Retinal pigment epithelial cell (primary cell): ENCODE results near the gene C2CD2.

Source experiments
- DNase-seq: peaks from one replicate; pipeline ENCODE4 v3.0.0-alpha.2; 2010; ENCODE audit warnings: low read depth
- H3K4me3 ChIP-seq: 2 replicates; pipeline ENCODE4 v1.5.1; 2011; ENCODE audit warnings: mild to moderate bottlenecking, low read length, control low read depth, moderate library complexity
- CTCF ChIP-seq: conservative IDR thresholded peaks from 2 replicates; pipeline ENCODE4 v1.5.1; 2011; ENCODE audit warnings: low read depth, low read length, control low read depth, inconsistent platforms

C2CD2 gene

GRCh38 chr21:41852929-41853320, 100.9 kb downstream of the C2CD2 start:
- no peak for DNase-seq
- TF ChIP-seq CTCF = no peak
- H3K4me3 ChIP-seq = no peak overlapping the region

GRCh38 chr21:41852151-41852928, 101.5 kb downstream of the C2CD2 start:
- H3K4me3 ChIP-seq = no peak overlapping the region
- no peak for TF ChIP-seq CTCF
- DNase-seq = no peak

- TF ChIP-seq CTCF = no peak
- H3K4me3 ChIP-seq = no peak overlapping the region
- DNase-seq = no peak
These were observed 102.6 kb downstream of the C2CD2 start for GRCh38 chr21:41851090-41851790.

DNA sequence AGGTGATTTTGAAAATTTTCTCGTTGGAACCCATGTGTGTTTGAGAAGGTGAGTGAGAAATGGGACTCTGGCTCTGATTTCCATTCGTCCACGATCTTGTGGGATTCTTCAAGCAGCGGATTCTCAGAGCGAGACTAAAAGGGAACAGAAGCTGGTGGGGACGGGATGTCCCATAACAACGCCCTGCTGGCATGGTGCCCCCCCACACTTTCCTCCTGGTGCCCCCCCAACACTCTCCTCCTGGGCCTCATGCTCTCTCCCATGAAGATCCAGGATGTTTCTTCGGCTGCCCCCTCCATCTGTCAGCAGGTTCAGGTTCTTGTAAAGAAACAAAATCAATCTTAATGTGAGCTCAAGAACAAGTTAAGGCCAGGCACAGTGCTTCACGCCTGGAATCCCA, 103.7 kb downstream of the C2CD2 start:
- H3K4me3 ChIP-seq = no peak overlapping the region
- no peak for TF ChIP-seq CTCF
- DNase-seq = no peak

- H3K4me3 ChIP-seq = no peak overlapping the region
- no peak for TF ChIP-seq CTCF
- no peak for DNase-seq
These were observed 104.7 kb downstream of the C2CD2 start for GRCh38 chr21:41848958-41849580.

DNA sequence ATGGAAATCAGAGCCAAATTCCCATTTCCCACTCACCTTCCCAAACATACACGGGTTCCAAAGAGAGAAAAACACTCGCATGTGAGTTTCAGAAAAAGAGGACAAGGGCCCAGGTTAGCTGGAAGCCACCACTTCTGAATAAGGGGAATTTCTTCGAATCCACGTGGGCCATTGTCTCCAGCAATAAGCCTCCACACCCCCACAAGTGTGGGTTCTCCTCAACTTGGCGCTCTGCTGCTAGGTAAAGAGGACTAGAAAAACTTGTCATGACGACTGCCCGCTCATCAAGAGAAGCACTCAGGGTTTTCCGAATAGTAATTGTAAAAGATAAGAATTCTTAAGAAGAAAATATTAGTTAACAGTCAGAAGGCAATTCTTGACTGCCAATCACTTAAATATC, 105.3 kb downstream of the C2CD2 start:
- H3K4me3 ChIP-seq = no peak overlapping the region
- no peak for TF ChIP-seq CTCF
- no peak for DNase-seq
